Liver (tissue), 3 donors: ENCODE results near the gene SH3BP5.

ENCODE experiments used
- CTCF ChIP-seq: fragments of 150-350 bp; IDR thresholded peaks from 2 replicates; pipeline ENCODE4 v1.5.1; 2017; ENCODE audit warnings: improper control_type of control experiment, low read depth, low read length; ENCODE audit not compliant: missing input control
- FOXA1 ChIP-seq: IDR thresholded peaks from 2 replicates; pipeline ENCODE4 v1.6.1; 2016; ENCODE audit warnings: antibody characterized with exemption
- GABPA ChIP-seq, 2 donors: IDR thresholded peaks in 1 of 2; conservative IDR thresholded peaks in 1 of 2; 2 replicates each; pipeline ENCODE4 v1.6.1; 2016; ENCODE audit warnings: antibody characterized with exemption in 2 of 2, mild to moderate bottlenecking in 1 of 2, moderate library complexity in 1 of 2
- MAX ChIP-seq: IDR thresholded peaks from 2 replicates; pipeline ENCODE4 v1.6.1; 2016; ENCODE audit warnings: antibody characterized with exemption
- NR2F2 ChIP-seq: IDR thresholded peaks from 2 replicates; pipeline ENCODE4 v1.6.1; 2016; ENCODE audit warnings: antibody characterized with exemption
- RAD21 ChIP-seq, 2 donors: IDR thresholded peaks; 2 replicates each; pipeline ENCODE4 v1.6.1; 2016; ENCODE audit warnings: antibody characterized with exemption in 2 of 2, mild to moderate bottlenecking in 2 of 2
- TAF1 ChIP-seq: conservative IDR thresholded peaks from 2 replicates; pipeline ENCODE4 v1.6.1; 2016; ENCODE audit warnings: antibody characterized with exemption, mild to moderate bottlenecking
- YY1 ChIP-seq: IDR thresholded peaks from 2 replicates; pipeline ENCODE4 v1.6.1; 2016; ENCODE audit warnings: antibody characterized with exemption, mild to moderate bottlenecking
- TF ChIP-seq, protein P1 (sequence below): IDR thresholded peaks from 2 replicates; pipeline ENCODE4 v1.6.1; 2016; ENCODE audit warnings: antibody characterized with exemption
- TF ChIP-seq, protein P2 (sequence below): IDR thresholded peaks from 2 replicates; pipeline ENCODE4 v1.6.1; 2016; ENCODE audit warnings: antibody characterized with exemption, mild to moderate bottlenecking
- donor health status: healthy.
- donor health status: healthy.

DNA sequence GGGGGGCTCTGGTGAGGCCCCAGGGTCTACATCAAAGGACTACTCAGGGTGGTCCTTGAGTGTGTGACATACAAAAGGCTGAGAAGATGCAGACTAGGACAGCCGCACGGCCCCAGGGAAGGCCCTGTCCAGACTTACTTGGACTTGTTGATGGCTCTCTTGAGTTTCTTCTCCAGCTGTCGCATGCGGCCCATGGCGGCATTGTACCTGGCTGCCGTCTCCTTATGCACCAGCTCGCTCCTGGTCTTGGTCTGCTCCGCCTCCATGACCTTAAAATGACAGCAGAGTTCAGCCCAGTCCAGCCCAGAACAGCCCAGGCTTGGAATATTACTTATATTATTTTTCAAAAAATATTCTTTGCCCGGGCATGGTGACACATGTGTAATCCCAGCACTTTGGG lies 70.4 kb downstream of the SH3BP5 start:
- TF ChIP-seq CTCF: no peak
- TF ChIP-seq RAD21 (IDR thresholded peaks at IDR 0.05): no peak
- TF ChIP-seq NR2F2: no peak
- no peak for TF ChIP-seq YY1
- TF ChIP-seq, protein P1, sequence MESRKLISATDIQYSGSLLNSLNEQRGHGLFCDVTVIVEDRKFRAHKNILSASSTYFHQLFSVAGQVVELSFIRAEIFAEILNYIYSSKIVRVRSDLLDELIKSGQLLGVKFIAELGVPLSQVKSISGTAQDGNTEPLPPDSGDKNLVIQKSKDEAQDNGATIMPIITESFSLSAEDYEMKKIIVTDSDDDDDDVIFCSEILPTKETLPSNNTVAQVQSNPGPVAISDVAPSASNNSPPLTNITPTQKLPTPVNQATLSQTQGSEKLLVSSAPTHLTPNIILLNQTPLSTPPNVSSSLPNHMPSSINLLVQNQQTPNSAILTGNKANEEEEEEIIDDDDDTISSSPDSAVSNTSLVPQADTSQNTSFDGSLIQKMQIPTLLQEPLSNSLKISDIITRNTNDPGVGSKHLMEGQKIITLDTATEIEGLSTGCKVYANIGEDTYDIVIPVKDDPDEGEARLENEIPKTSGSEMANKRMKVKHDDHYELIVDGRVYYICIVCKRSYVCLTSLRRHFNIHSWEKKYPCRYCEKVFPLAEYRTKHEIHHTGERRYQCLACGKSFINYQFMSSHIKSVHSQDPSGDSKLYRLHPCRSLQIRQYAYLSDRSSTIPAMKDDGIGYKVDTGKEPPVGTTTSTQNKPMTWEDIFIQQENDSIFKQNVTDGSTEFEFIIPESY: no peak
- no peak for TF ChIP-seq TAF1
- no peak for TF ChIP-seq GABPA (IDR thresholded peaks at IDR 0.05 in 1 of 2, conservative IDR thresholded peaks at IDR 0.05 in 1 of 2)
- no peak for TF ChIP-seq MAX
- TF ChIP-seq FOXA1: no peak
- TF ChIP-seq, protein P2, sequence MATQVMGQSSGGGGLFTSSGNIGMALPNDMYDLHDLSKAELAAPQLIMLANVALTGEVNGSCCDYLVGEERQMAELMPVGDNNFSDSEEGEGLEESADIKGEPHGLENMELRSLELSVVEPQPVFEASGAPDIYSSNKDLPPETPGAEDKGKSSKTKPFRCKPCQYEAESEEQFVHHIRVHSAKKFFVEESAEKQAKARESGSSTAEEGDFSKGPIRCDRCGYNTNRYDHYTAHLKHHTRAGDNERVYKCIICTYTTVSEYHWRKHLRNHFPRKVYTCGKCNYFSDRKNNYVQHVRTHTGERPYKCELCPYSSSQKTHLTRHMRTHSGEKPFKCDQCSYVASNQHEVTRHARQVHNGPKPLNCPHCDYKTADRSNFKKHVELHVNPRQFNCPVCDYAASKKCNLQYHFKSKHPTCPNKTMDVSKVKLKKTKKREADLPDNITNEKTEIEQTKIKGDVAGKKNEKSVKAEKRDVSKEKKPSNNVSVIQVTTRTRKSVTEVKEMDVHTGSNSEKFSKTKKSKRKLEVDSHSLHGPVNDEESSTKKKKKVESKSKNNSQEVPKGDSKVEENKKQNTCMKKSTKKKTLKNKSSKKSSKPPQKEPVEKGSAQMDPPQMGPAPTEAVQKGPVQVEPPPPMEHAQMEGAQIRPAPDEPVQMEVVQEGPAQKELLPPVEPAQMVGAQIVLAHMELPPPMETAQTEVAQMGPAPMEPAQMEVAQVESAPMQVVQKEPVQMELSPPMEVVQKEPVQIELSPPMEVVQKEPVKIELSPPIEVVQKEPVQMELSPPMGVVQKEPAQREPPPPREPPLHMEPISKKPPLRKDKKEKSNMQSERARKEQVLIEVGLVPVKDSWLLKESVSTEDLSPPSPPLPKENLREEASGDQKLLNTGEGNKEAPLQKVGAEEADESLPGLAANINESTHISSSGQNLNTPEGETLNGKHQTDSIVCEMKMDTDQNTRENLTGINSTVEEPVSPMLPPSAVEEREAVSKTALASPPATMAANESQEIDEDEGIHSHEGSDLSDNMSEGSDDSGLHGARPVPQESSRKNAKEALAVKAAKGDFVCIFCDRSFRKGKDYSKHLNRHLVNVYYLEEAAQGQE: no peak
